HG03558 (cell line): ENCODE measurements around the gene IGSF21.
"Not testable (repeated sequence)": the region's sequence is repeated elsewhere in the genome, so short reads cannot be mapped to it uniquely, and the experiment has no call there.

ENCODE experiments used
- ATAC-seq: cut with Tn5 transposase; IDR thresholded peaks from one replicate; pipeline ENCODE4 v1.9.1; 2021; ENCODE audit warnings: moderate number of reproducible peaks; ENCODE audit not compliant: unreplicated experiment; ENCODE audit errors: extremely low read depth

Gene IGSF21

DNA sequence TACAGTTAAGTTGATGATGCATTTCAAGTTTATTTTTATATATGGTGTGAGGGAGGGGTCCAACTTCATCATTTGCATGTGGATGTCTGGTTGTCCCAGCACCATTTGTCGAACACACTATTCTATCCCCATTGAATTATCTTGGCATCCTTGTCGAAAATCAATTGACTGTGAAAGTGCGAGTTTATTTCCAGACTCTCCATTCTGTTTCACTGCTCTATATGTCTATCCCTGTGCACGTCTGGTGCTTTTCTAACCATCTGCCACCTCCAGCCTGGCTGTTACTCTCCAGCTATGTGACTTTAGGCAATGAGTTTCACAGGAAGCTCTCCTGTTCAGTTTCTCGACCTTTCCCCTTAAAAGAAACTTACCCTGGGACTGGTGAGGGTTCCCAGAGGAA, 236.0 kb downstream of the IGSF21 start:
- no peak for ATAC-seq

DNA sequence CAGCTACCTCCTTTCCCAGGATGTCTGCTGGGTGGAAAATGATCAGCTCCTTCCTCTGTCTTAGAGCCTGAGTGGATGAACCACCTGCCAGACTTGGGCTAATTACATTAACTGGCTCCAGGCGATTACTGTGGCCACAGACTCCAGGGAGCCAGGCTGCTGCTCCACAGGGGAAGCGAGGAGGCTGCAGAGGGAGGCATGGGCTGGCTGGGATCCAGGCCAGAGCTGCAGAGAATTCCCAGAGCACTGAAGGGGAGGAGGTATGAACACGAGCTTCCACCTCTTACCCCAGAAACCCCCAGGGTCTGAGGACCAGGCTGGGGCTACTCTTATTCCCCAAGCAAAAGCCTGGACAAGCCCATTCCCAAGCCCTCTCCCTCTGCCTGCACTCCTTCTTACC, 237.2 kb downstream of the IGSF21 start:
- no peak for ATAC-seq

DNA sequence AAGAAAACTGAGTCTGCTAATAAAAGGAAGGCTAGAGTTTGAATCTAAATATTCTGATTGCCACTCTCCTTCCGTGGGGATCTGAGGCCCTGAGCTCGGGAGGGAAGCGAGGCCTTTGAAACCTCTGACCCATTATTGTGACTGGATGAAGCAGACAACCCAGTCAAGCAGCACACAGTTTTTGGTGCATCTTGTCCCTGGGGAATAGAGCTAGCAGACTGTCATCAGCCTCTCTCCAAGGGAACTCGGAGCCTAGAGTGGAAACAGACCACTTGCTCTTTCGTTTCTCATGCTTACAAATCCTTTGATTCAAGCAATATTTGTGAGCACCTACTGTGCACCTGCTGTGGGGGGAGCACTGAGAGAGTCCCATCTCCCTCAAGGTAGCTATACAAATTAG, 240.0 kb downstream of the IGSF21 start:
- no peak for ATAC-seq

DNA sequence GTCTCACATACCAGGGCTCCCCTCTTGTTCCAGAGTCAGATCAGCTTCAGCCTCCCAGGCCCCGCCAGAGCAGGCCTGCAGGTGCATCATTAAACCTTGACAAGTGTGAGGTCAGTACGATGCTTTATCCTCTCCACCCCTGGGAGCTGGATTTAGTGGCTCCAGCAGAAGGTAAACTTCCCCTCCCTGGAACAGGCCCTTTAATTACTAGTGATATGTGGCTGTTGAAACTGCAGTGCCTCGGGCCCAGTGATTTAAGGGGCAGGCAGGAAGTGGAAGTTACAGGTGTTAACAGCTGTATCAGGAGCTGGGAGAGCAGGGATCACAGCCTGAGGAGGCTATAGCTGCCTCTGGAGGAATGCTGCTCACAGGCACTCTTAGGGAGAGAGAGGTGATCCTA, 240.8 kb downstream of the IGSF21 start:
- ATAC-seq, result no peak

DNA sequence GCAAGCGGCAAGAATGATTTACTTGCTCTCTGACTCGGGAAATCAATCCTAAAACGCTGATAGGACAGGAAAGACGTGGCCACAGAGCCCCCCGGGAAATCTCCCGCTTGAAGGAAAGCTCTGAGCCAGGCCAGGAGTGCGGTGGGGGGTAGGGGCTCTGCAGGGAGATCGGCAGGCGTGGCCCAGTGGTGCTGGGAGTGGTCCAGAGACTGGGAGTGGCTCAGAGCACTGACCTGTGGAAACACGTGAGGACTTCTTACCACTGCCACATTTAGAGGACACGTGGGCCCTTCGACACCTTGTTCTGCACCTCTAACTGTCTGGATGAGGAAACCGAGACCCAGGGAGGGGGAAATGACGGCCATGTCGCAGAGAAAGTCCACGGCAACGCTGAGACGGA, 243.1 kb downstream of the IGSF21 start:
- ATAC-seq, result no peak

DNA sequence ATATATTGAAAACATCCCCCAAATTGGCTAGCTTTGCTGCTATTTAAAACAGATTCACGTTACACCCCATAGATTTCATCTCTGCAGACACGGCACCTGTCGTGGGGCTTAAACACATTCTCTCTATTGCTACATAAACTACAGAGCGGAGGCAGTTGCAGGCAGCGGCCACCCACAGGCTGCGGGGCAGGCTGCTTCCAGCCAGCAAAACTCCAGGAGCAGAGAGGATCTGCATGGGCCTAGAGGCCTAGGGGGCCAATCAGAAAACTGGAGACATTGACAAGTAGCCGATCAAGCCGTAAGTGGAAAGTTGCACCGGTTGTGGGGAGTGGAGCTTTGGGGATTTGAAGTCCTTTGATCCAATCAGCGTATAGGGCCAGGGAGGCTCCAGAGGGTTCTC, 244.1 kb downstream of the IGSF21 start:
- no peak for ATAC-seq

DNA sequence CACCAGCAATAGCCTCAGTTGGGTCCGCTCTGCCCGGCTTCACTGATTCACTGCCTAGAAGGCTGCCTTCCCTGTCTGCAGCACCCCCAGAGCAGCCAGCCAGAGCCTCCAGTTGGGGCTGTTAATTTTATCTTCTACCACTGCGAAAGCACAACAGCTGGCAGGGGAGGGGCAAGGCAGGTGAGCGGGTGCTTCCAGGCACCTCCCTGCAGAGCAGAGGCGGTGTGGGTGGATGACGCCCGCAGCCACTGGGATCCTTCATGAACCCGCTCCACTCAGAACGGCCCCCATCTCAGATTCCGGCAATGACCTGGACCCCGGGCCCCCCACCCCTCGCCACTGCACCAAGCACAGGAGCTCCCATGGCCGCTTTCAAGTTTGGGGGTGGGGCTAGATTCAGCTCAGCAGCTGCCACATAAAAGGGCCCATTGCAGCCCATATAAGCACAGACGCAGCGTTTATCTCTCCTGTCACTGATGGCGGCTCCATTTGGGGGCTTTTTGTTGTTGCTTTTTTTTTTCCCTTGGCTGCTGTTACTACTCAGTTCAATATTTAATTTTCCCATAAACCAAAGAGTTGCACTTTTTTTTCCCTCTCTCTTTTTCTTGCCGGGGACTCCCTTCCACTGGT, 245.2 kb downstream of the IGSF21 start:
- no peak for ATAC-seq

DNA sequence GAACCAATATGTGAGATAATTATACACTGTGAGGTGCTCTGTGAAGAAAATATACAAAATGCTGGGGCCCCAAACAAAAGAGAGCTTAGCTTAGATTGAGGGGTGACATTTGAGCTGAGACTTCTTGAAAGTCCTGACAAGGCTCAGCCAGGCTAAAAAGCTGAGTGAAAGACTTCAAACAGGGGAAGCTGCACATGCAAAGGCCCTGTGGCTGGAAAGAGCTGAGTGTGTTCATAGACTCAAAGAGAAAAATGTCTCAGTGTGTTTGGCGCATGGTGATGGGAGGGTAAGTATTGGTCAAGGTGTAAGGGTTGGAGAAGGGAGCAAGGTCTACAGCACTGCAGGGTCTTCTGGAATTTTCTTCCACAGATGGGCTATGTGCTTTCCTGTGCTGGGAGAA, 245.9 kb downstream of the IGSF21 start:
- ATAC-seq, result no peak

DNA sequence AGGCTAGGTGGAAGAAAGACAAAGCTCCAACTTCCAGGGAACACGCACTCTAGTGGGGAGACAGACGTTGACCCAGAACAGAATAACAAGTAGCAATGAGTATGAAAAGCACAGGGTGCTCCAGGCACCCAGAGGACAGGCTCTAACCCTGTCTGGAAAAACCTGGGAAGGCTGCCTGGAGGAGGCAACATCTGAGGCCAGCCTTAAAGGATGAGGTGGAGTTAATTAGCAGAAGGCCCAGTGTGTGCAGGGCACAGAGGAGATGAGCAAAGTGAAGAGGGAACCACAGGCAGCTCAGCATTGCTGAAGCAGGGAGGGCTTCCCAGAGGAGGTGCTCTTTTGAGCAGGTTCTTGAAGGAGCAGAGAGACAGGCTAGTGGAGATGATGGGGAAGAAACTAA, 246.4 kb downstream of the IGSF21 start:
- ATAC-seq, result no peak

DNA sequence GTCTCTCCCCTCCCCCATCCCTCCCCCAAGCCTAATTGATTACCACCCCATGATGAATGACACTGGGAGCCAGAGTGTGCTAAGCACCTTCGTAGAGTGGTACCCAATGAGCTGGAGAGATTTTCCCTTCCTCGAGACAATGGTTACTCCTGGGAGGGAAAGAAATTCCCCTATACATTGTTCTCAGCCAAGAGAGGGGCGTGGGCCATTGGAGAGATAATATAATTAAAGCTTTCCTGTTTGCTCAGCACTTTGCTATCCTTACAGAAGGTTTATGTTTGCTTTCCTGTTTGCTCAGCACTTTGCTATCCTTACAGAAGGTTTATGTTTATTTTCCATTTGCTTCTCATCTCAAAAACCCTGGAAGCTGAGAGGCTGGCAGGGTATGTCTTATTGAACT, 247.0 kb downstream of the IGSF21 start:
- no peak for ATAC-seq

DNA sequence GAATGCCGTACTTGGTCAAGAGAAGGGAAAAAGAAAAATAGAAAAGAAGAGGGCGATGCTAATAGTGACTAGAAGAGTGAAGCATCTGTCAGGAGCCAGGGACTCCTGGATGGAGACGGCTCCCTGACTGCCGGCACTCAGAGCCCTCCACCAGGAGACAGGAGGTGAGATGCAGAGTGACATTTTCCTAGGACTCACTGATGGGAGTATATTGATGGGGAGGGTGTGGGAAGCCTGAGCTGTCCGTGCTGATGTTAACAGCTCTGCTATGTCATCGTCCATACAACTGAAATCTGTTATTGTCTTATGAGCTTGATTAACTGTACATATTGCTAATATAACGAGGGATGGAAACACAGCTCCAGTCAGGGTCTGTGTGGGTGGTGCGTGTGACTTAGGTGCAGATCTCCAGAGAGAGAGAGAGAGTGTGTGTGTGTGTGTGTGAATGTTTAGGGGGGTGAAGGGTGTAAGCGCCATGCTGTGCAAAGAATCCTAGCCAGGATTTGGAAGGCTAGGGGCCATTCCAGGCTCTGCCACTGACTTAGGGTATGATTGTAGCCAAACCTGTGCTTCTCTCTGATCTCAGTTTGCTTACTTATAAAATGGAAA, 250.1 kb downstream of the IGSF21 start:
- no peak for ATAC-seq

DNA sequence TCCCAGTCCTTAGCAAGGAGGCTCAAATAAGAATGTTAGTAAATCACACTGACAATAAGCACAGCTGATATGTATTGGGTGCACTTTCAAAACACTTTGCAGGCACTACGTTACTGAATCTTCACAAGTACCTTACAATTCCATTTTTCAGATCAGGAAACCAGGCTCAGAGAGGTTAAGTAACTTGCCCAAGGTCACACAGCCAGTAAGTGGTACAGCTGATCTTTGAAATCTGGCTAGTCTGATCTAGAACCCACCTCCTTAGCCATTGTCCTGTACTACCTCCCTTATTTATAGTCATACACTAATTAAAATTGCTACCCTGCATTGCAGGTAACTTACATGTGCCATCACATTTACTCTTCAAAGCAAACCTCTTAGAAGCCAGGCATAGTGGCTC, 251.0 kb downstream of the IGSF21 start:
- ATAC-seq, result no peak

DNA sequence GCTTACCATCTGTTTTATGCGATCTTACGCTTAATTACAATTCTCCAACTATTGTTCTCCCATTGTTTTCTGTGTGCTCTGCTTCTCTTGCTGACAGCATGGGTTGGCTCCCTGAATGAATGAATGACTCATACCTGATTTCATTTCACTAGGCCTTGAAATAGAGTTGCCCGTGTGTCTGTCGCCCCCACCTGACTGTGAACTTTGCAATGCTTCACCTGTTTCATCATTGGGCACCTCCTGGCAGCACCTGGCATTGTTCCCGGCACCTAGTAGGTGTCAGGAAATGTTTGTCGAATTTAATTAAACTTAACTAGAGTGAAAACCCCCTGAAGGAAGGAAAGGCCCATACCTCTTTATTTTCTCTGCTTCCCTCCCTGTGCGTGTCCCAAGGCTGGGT, 252.7 kb downstream of the IGSF21 start:
- ATAC-seq, result no peak

DNA sequence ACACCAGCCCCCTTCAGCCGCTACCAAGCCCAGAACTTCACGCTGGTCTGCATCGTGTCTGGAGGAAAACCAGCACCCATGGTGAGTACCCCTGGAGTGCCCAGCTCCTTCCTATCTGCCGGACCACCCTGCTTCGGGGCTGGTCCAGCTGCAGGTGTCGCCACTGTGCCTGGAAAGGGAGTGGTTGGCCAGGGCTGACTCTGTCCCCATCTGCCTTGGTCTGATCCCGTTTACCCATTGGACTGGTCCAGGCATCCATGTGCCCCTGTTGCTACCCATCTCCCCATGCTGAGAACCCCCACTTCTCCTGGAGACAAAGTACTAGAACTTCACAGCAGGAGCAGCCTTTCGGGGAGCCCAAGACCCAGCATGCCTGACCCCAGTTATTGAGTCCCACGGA, 254.6 kb downstream of the IGSF21 start:
- no peak for ATAC-seq

DNA sequence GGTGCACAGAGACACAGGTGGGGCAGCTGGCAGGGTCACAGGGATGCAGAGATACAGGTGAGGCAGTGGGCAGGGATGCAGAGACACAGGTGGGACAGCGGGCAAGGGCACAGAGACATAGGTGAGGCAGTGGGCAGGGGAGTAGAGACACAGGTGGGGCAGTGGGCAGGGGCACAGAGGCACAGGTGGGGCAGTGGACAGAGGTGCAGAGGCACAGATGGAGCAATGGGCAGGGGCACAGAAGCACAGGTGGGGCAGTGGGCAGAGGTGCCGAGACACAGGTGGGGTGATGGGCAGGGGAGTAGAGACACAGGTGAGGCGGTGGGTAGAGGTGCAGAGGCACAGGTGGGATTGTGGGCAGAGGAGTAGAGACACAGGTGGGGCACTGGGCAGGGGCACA, 255.8 kb downstream of the IGSF21 start:
- no peak for ATAC-seq

DNA sequence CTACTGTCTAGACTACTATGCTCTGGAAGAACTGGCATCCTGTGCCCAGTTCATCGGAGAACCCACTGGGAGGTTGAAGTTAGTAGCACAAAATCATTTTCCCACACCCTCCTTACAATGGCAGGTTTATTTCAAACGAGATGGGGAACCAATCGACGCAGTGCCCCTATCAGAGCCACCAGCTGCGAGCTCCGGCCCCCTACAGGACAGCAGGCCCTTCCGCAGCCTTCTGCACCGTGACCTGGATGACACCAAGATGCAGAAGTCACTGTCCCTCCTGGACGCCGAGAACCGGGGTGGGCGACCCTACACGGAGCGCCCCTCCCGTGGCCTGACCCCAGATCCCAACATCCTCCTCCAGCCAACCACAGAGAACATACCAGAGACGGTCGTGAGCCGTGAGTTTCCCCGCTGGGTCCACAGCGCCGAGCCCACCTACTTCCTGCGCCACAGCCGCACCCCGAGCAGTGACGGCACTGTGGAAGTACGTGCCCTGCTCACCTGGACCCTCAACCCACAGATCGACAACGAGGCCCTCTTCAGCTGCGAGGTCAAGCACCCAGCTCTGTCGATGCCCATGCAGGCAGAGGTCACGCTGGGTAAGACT, 257.6 kb downstream of the IGSF21 start:
- no peak for ATAC-seq

DNA sequence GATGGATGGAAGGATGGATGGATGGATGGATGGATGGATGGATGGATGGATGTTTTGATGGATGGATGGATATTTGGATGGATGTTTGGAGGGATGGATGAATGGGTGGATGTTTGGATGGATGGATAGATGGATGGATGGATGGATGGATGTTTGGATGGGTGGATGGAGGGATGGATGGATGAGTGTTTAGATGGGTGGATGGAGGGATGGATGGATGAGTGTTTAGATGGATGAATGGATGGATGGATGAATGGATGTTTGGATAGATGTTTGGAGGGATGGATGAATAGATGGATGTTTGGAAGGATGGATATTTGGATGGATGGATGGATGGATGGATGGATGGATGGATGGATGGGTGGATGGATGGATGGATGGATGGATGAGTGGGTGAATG, 264.9 kb downstream of the IGSF21 start:
- ATAC-seq, result not testable (repeated sequence)

DNA sequence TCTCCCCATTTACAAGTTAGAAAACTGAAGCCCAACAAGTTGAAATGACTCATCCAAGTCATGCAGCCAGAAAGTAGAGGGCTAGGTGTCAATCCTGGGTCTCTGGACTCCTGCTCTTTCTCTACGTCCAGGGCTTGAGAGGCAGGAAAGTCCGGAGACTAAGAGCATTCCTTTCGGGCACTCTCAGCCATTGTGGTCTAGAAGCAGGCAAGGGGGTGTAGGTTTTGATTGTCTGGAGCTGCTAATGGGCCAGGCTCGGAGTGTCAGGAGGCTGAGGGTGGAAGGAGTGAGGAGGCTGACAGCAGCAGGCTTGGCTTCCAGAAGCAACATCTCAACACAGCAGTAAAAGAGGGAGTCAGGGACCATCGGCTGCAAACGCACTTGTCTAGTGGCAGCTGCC, 265.6 kb downstream of the IGSF21 start:
- ATAC-seq, result no peak

DNA sequence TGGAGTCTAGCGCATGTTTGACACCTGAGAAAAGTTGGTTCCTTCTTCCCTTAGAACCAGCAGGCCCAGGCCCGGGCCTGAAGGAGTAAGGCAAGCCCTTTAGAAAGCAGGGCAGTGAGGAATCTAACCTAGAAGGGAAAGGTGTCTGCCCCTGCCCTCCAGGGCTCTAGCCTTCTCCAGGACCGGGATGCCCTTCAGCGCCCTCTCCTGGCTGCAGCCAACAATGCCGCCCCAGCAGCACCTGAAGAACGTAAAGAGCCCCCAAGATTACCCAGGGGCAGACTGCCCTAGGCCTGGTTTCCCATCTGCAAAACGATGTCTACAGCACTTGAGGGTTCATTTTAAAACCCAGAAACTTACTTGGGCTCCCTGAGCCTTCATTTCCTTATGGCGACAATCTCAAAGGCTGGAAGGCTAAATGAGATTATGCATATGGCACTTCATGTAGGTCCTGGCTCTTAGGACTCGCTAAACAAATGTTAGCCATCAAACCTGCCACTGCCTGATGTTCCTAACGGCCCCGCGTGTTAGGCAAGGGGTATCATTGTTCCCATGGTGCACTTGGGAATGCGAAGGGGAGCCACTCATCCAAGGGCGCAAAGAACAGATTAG, 266.4 kb downstream of the IGSF21 start:
- no peak for ATAC-seq

DNA sequence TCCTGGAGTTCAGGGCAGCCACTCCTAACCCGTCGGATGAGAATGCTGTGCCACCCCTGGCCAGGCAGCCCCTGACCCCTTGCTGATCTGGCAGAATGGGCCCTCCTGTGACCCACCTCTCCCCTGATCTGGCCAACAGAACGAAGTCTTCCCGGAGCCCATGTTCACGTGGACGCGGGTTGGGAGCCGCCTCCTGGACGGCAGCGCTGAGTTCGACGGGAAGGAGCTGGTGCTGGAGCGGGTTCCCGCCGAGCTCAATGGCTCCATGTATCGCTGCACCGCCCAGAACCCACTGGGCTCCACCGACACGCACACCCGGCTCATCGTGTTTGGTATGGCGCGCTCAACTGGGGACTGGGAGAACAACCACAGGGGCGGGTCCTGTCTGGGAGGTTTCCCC, 269.1 kb downstream of the IGSF21 start:
- ATAC-seq, result no peak

DNA sequence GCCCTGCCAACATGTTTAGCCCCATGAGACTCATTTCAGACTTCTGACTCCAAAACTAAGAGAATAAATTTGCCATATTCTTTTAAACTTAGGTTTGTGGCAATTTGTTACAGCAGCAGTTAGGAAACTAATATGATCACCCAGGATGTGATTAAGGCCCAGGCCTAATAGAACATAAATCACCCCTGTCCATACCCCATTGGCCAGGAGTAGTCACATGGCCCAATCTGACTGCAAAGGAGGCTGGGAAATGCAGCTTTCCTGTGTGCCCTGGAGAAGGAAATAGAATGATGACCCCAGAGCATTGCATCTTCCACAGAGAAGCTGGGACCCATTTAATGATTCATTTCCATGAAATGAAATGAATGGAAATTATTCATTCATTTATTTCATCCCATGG, 272.7 kb downstream of the IGSF21 start:
- ATAC-seq, result no peak

DNA sequence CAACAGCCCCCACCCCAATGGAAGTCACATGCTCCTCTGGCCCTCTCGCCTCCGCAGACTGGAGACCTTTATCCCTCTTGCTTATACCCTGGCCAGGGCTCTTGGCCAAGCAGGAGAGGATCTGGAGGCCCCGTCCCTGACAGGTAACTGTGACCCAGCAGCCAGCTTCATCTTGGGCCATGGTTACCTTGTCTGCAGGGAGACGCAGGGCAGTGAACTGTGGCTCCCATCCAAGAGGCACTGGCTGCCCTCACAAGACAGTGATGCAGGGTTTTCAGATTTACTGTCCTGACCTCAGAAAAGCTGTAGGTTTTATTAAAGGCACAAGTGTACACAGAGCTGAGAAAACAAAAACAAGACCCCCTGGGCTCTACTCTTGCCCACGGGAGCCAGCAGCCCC, 276.5 kb downstream of the IGSF21 start:
- ATAC-seq, result no peak
